Mucosa of descending colon (tissue), 3 donors: Measurements from ENCODE around the gene CAMSAP2. TPM values are rescaled to one million over a fixed set of nuclear protein-coding genes. Genes with fewer than 3 reads are reported as not detected.
"Not testable (repeated sequence)": the region's sequence is repeated elsewhere in the genome, so short reads cannot be mapped to it uniquely, and the experiment has no call there.

ENCODE experiments used
- ATAC-seq: fragments of 200-7000 bp; cut with Tn5 transposase; one replicate; pipeline ENCODE4 v1.9.1; 2020; ENCODE audit warnings: mild to moderate bottlenecking, moderate library complexity
- DNase-seq, 3 donors: peaks; one replicate each; pipeline ENCODE4 v3.0.0-alpha.2; 2020
- H3K36me3 ChIP-seq: fragments of 200-600 bp; one replicate; pipeline ENCODE4 v1.8.0; 2021; ENCODE audit warnings: low read depth, mild to moderate bottlenecking
- H3K4me1 ChIP-seq: fragments of 200-600 bp; one replicate; pipeline ENCODE4 v1.8.0; 2021; ENCODE audit warnings: low read depth, mild to moderate bottlenecking
- H3K4me3 ChIP-seq: fragments of 200-600 bp; one replicate; pipeline ENCODE4 v1.8.0; 2021; ENCODE audit warnings: mild to moderate bottlenecking
- H3K9me3 ChIP-seq: fragments of 200-600 bp; one replicate; pipeline ENCODE4 v1.8.0; 2021; ENCODE audit warnings: mild to moderate bottlenecking
- intact Hi-C, 2 donors: fragments of 100-400 bp; cut with DNase I in 1 of 2; cut with micrococcal nuclease in 1 of 2; formaldehyde crosslinking; loops; one replicate each; pipeline versions ENCODE4 v1.11.0 to v1.11.1; 2022; cut with DNase I, micrococcal nuclease
- total RNA-seq, 3 donors: library from RNA; stranded (reverse); fragmentation: NEBNext Ultra II Directional in 2 of 3; extraction: Animal tissue kit (Norgen Biotek cat#: 25700) in 2 of 3; gene quantifications; one replicate each; pipeline versions ENCODE4 v1.2.1 to v1.2.4, GENCODE V29; 2021 to 2023
- TF ChIP-seq, protein P1 (sequence below): fragments of 200-600 bp; IDR thresholded peaks from one replicate; pipeline ENCODE4 v1.8.0; 2022; ENCODE audit warnings: antibody characterized with exemption, mild to moderate bottlenecking
- donor health status: DM: no; HTN: no; CAD: no; lungs with moderate emphysema.
- donor health status: DM: no; HTN: no; CAD: no.
- donor health status: DM: no; HTN: yes; CAD: no.

CAMSAP2 gene
- total RNA-seq, 3 donors from 2014 or later: 5.0 to 34.0 (median 7.1) TPM

DNA sequence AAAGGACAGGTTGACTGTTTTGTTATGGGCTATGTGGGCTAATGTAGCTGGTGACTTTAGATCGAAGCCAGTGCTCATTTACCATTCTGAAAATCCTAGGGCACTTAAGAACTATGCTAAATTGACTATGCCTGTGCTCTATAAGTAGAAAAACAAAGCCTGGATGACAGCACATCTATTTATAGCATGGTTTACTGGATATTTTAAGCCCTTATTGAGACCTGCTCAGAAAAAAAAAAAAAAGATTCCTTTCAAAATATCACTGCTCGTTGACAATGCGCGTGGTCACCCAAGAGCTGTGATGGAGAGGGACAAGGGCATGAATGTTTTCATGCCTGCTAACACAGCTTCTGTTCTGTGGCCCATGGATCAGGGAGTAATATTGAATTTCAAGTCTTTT is 48.1 kb downstream of the CAMSAP2 start:
- Histone ChIP-seq H3K9me3 (no peaks in the 10 kb centered on the region), H3K36me3 (no peaks in the 10 kb centered on the region), H3K4me3 (no peak overlapping the region), H3K4me1 (peaks cover 5% of the 10 kb centered on the region)
- ATAC-seq (no peak), DNase-seq (no peak)
- TF ChIP-seq, protein P1, sequence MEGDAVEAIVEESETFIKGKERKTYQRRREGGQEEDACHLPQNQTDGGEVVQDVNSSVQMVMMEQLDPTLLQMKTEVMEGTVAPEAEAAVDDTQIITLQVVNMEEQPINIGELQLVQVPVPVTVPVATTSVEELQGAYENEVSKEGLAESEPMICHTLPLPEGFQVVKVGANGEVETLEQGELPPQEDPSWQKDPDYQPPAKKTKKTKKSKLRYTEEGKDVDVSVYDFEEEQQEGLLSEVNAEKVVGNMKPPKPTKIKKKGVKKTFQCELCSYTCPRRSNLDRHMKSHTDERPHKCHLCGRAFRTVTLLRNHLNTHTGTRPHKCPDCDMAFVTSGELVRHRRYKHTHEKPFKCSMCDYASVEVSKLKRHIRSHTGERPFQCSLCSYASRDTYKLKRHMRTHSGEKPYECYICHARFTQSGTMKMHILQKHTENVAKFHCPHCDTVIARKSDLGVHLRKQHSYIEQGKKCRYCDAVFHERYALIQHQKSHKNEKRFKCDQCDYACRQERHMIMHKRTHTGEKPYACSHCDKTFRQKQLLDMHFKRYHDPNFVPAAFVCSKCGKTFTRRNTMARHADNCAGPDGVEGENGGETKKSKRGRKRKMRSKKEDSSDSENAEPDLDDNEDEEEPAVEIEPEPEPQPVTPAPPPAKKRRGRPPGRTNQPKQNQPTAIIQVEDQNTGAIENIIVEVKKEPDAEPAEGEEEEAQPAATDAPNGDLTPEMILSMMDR: no peak
- intact Hi-C loops: no loop called here

DNA sequence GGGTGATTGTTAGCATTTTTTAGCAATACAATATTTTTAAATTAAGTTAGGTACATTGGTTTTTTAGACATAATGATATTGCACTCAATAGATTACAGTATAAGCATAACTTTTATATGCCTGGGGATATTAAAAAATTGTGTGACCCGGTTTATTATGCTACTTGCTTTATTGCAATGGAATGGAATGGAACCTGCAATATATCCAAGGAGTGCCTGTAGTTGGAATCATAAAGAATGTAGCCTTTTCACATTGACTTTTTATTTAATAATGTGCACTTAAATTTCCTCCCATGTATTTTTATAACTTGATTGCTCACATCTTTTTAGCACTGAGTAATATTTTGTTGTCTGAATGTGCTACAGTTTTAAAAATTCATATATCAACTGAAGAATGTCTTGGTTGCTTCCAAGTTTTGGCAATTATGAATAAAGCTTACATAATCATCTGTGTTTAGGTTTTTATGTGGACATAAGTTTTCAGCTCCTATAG is 49.2 kb downstream of the CAMSAP2 start:
- ATAC-seq: peak; percentile 60
- intact Hi-C loops: no loop called here
- TF ChIP-seq, protein P1: no peak

DNA sequence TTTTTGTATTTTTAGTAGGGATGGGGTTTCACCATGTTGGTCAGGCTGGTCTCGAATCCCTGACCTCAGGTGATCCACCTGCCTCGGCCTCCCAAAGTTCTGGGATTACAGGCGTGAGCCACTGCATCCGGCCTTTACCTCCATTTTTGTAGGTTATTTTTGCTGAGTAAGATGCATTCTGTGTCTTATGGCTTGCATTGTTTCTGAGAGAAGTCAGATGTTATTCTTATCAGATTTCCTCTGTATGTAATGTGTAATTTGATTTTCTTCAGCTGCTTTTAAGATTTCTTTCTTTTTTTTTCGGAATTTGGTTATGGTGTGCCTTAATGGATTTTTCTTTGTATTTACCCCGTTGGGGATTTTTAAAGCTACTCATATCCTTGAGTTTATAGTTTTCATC is 52.3 kb downstream of the CAMSAP2 start:
- H3K9me3 ChIP-seq, H3K36me3 ChIP-seq, H3K4me1 ChIP-seq, ATAC-seq, intact Hi-C loops, H3K4me3 ChIP-seq, DNase-seq: not testable (repeated sequence)

More for the DNA sequence above, 49.2 kb downstream of the CAMSAP2 start:
- peaks cover 5% of the 10 kb centered on the region for H3K4me1 ChIP-seq
- no peaks in the 10 kb centered on the region for H3K36me3 ChIP-seq
- DNase-seq: no peak
- no peak overlapping the region for H3K4me3 ChIP-seq
- no peaks in the 10 kb centered on the region for H3K9me3 ChIP-seq

DNA sequence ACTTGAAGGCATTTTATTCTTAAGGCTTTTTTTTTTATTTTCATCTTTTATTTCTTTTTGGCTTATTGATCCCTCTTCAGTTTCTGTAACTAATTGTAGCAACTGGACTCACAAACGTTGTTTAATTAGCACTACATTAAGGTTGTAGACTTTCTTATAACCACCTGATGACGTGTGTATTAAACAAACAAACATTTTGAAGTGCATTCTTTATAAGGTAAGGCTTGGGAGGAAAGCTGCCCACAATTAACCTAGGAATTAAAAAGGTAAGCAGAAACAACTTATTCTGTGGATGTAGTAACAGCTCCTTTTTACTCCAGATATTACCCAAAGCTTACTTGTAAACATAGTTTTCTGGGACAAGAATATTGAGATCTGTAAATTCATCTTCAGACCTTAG is 55.0 kb downstream of the CAMSAP2 start:
- intact Hi-C loops: no loop called here
- no peak for ATAC-seq
- TF ChIP-seq, protein P1: no peak

DNA sequence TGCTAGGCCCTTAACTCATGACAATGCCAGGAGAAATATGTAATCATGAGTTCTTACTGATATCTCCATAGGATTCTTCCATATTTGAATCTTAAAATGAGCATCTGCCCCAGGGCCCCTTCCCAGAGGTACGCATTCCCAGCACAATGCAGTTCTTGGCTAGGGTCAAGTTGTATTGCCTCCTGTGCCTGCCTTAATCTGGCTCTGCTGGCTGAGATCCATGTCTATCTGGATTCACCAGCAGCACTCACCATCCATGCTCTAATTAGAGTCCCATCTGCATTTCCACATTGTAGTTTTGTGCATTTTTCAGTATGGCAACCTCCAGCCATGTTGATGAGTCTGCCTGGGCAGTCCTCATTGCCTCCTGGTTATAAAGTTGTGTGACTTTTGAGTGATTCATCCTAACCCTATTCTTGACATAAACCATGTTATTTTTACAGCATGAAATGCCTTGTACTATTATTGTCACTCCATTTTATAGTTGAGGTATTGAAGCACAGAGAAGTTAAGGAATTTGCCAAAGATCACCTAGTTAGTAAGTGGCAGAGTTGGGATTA is 55.9 kb downstream of the CAMSAP2 start:
- Histone ChIP-seq H3K4me3 (no peak overlapping the region), H3K9me3 (no peaks in the 10 kb centered on the region), H3K36me3 (no peaks in the 10 kb centered on the region), H3K4me1 (no peaks in the 10 kb centered on the region)
- ATAC-seq (peak; percentile 53), DNase-seq (no peak)
- TF ChIP-seq, protein P1: no peak
- intact Hi-C loops: no loop called here

More for the DNA sequence above, 55.0 kb downstream of the CAMSAP2 start:
- Histone ChIP-seq H3K36me3 (no peaks in the 10 kb centered on the region), H3K4me1 (peaks cover 5% of the 10 kb centered on the region), H3K4me3 (no peak overlapping the region), H3K9me3 (no peaks in the 10 kb centered on the region)
- DNase-seq: no peak

DNA sequence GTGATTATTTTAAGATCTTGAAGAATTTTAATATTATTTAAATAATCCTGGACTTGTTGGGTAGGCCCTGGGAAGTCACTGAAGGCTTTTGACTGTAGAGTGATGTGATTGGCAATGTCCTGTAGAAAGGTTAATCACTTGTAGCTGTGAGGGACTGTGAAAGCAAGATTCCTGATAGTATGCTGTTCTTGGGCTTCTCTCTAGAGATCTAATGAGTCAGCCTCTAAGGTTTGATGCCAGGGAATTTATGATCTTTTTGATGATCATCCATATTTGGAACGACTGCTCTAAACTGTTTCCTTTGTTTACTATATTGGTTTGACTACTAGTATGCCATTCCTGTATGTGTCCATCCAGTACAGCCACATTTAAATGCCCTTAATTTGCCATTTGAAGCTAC is 56.5 kb downstream of the CAMSAP2 start:
- Histone ChIP-seq H3K9me3 (no peaks in the 10 kb centered on the region), H3K4me3 (no peak overlapping the region), H3K4me1 (no peaks in the 10 kb centered on the region), H3K36me3 (no peaks in the 10 kb centered on the region)
- DNase-seq (no peak), ATAC-seq (peak; percentile 54)
- intact Hi-C loops: no loop called here
- TF ChIP-seq, protein P1: no peak
